ENCODE results near the gene XCR1.
A peak's percentile ranks its signal among the peaks of the same experiment; 100 is the strongest.
"Not testable (repeated sequence)": the region's sequence is repeated elsewhere in the genome, so short reads cannot be mapped to it uniquely, and the experiment has no call there.

Gene XCR1

GRCh38 chr3:46027021-46027705 lies at the start of gene XCR1:
Gene XCR1, minus strand, starts transcription at chr3:46027483. Its CDS starts 5,536 bp downstream, at chr3:46021947.
- DNase-seq (ENCODE audit: low spot score): no peak

GRCh38 chr3:46076606-46077005 lies 49.3 kb upstream of the XCR1 start:
- DNase-seq (ENCODE audit: low spot score): no peak

- DNase-seq (ENCODE audit: low spot score): no peak
Measured at GRCh38 chr3:46075816-46076215, 48.5 kb upstream of the XCR1 start.

GRCh38 chr3:46071222-46071858 lies 44.1 kb upstream of the XCR1 start:
- no peak for DNase-seq (ENCODE audit: low spot score)

- no peak for DNase-seq (ENCODE audit: low spot score)
Measured at GRCh38 chr3:46070595-46071093, 43.4 kb upstream of the XCR1 start.

GRCh38 chr3:46068501-46068900 lies 41.2 kb upstream of the XCR1 start:
- DNase-seq (ENCODE audit: low spot score): no peak

- DNase-seq (ENCODE audit: low spot score): no peak
Measured at GRCh38 chr3:46067401-46067800, 40.1 kb upstream of the XCR1 start.

GRCh38 chr3:46065750-46066256 lies 38.5 kb upstream of the XCR1 start:
- no peak for DNase-seq (ENCODE audit: low spot score)

GRCh38 chr3:46065294-46065705 lies 38.0 kb upstream of the XCR1 start:
- DNase-seq (ENCODE audit: low spot score): peak; percentile 47

GRCh38 chr3:46062679-46063078 lies 35.4 kb upstream of the XCR1 start:
- no peak for DNase-seq (ENCODE audit: low spot score)

- no peak for DNase-seq (ENCODE audit: low spot score)
Measured at GRCh38 chr3:46061887-46062286, 34.6 kb upstream of the XCR1 start.

GRCh38 chr3:46061108-46061720 lies 33.9 kb upstream of the XCR1 start:
- no peak for DNase-seq (ENCODE audit: low spot score)

GRCh38 chr3:46060551-46060950 lies 33.3 kb upstream of the XCR1 start:
- DNase-seq (ENCODE audit: low spot score): no peak

- DNase-seq (ENCODE audit: low spot score): no peak
Measured at GRCh38 chr3:46059432-46059831, 32.1 kb upstream of the XCR1 start.

- no peak for DNase-seq (ENCODE audit: low spot score)
Measured at GRCh38 chr3:46058981-46059380, 31.7 kb upstream of the XCR1 start.

- no peak for DNase-seq (ENCODE audit: low spot score)
Measured at GRCh38 chr3:46057716-46058115, 30.4 kb upstream of the XCR1 start.

- no peak for DNase-seq (ENCODE audit: low spot score)
Measured at GRCh38 chr3:46056686-46057085, 29.4 kb upstream of the XCR1 start.

- DNase-seq (ENCODE audit: low spot score): not testable (repeated sequence)
Measured at GRCh38 chr3:46053761-46054515, 26.7 kb upstream of the XCR1 start.

- DNase-seq (ENCODE audit: low spot score): not testable (repeated sequence)
Measured at GRCh38 chr3:46053265-46053664, 26.0 kb upstream of the XCR1 start.

- no peak for DNase-seq (ENCODE audit: low spot score)
Measured at GRCh38 chr3:46052531-46052930, 25.2 kb upstream of the XCR1 start.

- no peak for DNase-seq (ENCODE audit: low spot score)
Measured at GRCh38 chr3:46049093-46049492, 21.8 kb upstream of the XCR1 start.

- not testable (repeated sequence) for DNase-seq (ENCODE audit: low spot score)
Measured at GRCh38 chr3:46046231-46046630, 18.9 kb upstream of the XCR1 start.

Data from LoVo (cell line).